GM18499 (cell line): ENCODE measurements around the gene PHLDB2.
A peak's percentile ranks its signal among the peaks of the same experiment; 100 is the strongest.

Experiments
- ATAC-seq: cut with Tn5 transposase; IDR thresholded peaks from one replicate; pipeline ENCODE4 v1.9.1; 2021; ENCODE audit warnings: moderate number of reproducible peaks; ENCODE audit not compliant: insufficient read depth, unreplicated experiment

The PHLDB2 gene

GRCh38 chr3:111980716-111981456 lies 121.8 kb downstream of the PHLDB2 start:
- no peak for ATAC-seq

GRCh38 chr3:111981457-111981763 lies 122.3 kb downstream of the PHLDB2 start:
- no peak for ATAC-seq

- no peak for ATAC-seq
Measured at GRCh38 chr3:111984636-111985298, 125.7 kb downstream of the PHLDB2 start.

GRCh38 chr3:111986800-111987199 lies 127.7 kb downstream of the PHLDB2 start:
- no peak for ATAC-seq

- peak; percentile 84 for ATAC-seq
Measured at GRCh38 chr3:111989061-111989678, 130.1 kb downstream of the PHLDB2 start.

GRCh38 chr3:111993038-111993437 lies 134.0 kb downstream of the PHLDB2 start:
- no peak for ATAC-seq

GRCh38 chr3:111998636-111999483 lies 139.8 kb downstream of the PHLDB2 start, which contains the start of gene TAGLN3:
Gene TAGLN3 (plus strand): TSS chr3:111998922. CDS start chr3:111999423, 501 bp downstream.
- no peak for ATAC-seq

GRCh38 chr3:111999484-112000324 lies 140.6 kb downstream of the PHLDB2 start:
- no peak for ATAC-seq

GRCh38 chr3:112000367-112000771 lies 141.3 kb downstream of the PHLDB2 start:
- ATAC-seq = no peak

- no peak for ATAC-seq
Measured at GRCh38 chr3:112000966-112001365, 141.9 kb downstream of the PHLDB2 start.

GRCh38 chr3:112001526-112001925 lies 142.5 kb downstream of the PHLDB2 start:
- no peak for ATAC-seq

GRCh38 chr3:112002096-112002971 lies 143.3 kb downstream of the PHLDB2 start:
- no peak for ATAC-seq

- ATAC-seq = no peak
Measured at GRCh38 chr3:112003321-112004080, 144.4 kb downstream of the PHLDB2 start.

GRCh38 chr3:112004187-112004586 lies 145.1 kb downstream of the PHLDB2 start:
- no peak for ATAC-seq

GRCh38 chr3:112004669-112005068 lies 145.6 kb downstream of the PHLDB2 start:
- ATAC-seq = no peak

GRCh38 chr3:112005091-112005672 lies 146.1 kb downstream of the PHLDB2 start:
- no peak for ATAC-seq

- no peak for ATAC-seq
Measured at GRCh38 chr3:112007633-112008032, 148.6 kb downstream of the PHLDB2 start.

- no peak for ATAC-seq
Measured at GRCh38 chr3:112009670-112010069, 150.6 kb downstream of the PHLDB2 start.
